SK-N-SH (cell line): ENCODE data around the gene TMEM170A. TPM values are rescaled to one million over a fixed set of nuclear protein-coding genes. Genes with fewer than 3 reads are reported as not detected.

ENCODE experiments used
- CTCF ChIA-PET: fragments of 300-600, 350-600 bp; formaldehyde crosslinking; extraction: SDS; loops from one replicate; lab custom pipeline; 2021; lab: Yijun Ruan, JAX
- POLR2A ChIA-PET: fragments of 350-600 bp; sonication (Branson Sonifier 250); formaldehyde crosslinking; extraction: SDS; loops from one replicate; lab custom pipeline; 2020; ENCODE audit warnings: antibody characterized with exemption, inconsistent platforms; lab: Yijun Ruan, JAX
- DNase-seq: peaks from one replicate; pipeline ENCODE4 v3.0.0; 2012
- H2AFZ ChIP-seq: fragments of 200-600 bp; sonication (generic); 2 replicates; pipeline ENCODE4 v1.8.1; 2016; ENCODE audit warnings: antibody characterized with exemption, mild to moderate bottlenecking, low read depth
- H3F3A ChIP-seq: fragments of 200-600 bp; sonication (generic); replicated peaks from 2 replicates; pipeline ENCODE3; 2016; ENCODE audit warnings: antibody characterized with exemption, mild to moderate bottlenecking; ENCODE audit not compliant: insufficient read depth
- H3K27ac ChIP-seq, 2 experiments: fragments of 200-500 bp in 1 of 2; fragments of 200-600 bp in 1 of 2; sonication (Bioruptor generic) in 1 of 2; sonication (generic), shearing (Covaris generic) in 1 of 2; 2 replicates each; pipeline versions ENCODE4 v1.5.1 to v1.6.1; 2014 to 2016; ENCODE audit warnings: low read depth in 2 of 2, inconsistent platforms in 1 of 2, low read length in 1 of 2, mild to moderate bottlenecking in 1 of 2, mixed read lengths in 1 of 2
- H3K27me3 ChIP-seq: fragments of 200-600 bp; sonication (generic), shearing (Covaris generic); 2 replicates; pipeline ENCODE4 v1.6.1; 2016; ENCODE audit warnings: mixed run types; ENCODE audit not compliant: insufficient read depth
- H3K36me3 ChIP-seq, 2 experiments: fragments of 200-500 bp in 1 of 2; fragments of 200-600 bp in 1 of 2; sonication (Bioruptor generic) in 1 of 2; sonication (generic) in 1 of 2; replicated peaks in 1 of 2; 2 replicates each; pipeline versions ENCODE3 to v1.5.1; 2014 to 2016; ENCODE audit warnings: low read length in 1 of 2, mild to moderate bottlenecking in 1 of 2; ENCODE audit not compliant: insufficient read depth in 2 of 2, control insufficient read depth in 1 of 2
- H3K4me1 ChIP-seq, 2 experiments: fragments of 200-500 bp in 1 of 2; fragments of 200-600 bp in 1 of 2; sonication (Bioruptor generic) in 1 of 2; sonication (generic), shearing (Covaris generic) in 1 of 2; 2 replicates each; pipeline versions ENCODE4 v1.5.1 to v1.6.1; 2014 to 2016; ENCODE audit warnings: low read depth in 1 of 2, low read length in 1 of 2, mixed run types in 1 of 2; ENCODE audit not compliant: insufficient read depth in 2 of 2, control insufficient read depth in 1 of 2
- H3K4me2 ChIP-seq: fragments of 200-600 bp; sonication (generic), shearing (Covaris generic); 2 replicates; pipeline ENCODE4 v1.6.1; 2017; ENCODE audit warnings: mixed run types
- H3K4me3 ChIP-seq, 2 experiments: fragments of 200-500 bp in 1 of 2; fragments of 200-600 bp in 1 of 2; sonication (Bioruptor generic) in 1 of 2; sonication (generic), shearing (Covaris generic) in 1 of 2; 2 replicates each; pipeline versions ENCODE4 v1.5.1 to v1.8.1; 2014 to 2016; ENCODE audit warnings: low read depth in 2 of 2, inconsistent platforms in 1 of 2, low read length in 1 of 2, mild to moderate bottlenecking in 1 of 2, mixed read lengths in 1 of 2, moderate library complexity in 1 of 2
- H3K79me2 ChIP-seq: fragments of 200-600 bp; sonication (generic); 2 replicates; pipeline ENCODE4 v1.8.1; 2017; ENCODE audit warnings: mild to moderate bottlenecking; ENCODE audit not compliant: insufficient read depth
- H3K9ac ChIP-seq: fragments of 200-600 bp; sonication (generic); 2 replicates; pipeline ENCODE4 v1.6.1; 2017; ENCODE audit warnings: mixed run types
- H3K9me2 ChIP-seq: fragments of 200-600 bp; sonication (generic); 2 replicates; pipeline ENCODE4 v1.6.1; 2017; ENCODE audit warnings: mixed run types
- H3K9me3 ChIP-seq: fragments of 200-600 bp; sonication (generic); 2 replicates; pipeline ENCODE4 v1.6.1; 2017; ENCODE audit warnings: mixed run types, mild to moderate bottlenecking, moderate library complexity
- H4K20me1 ChIP-seq: fragments of 200-600 bp; sonication (generic); 2 replicates; pipeline ENCODE4 v1.6.1; 2017; ENCODE audit warnings: mild to moderate bottlenecking, mixed run types; ENCODE audit not compliant: insufficient read depth
- ELF1 ChIP-seq: IDR thresholded peaks from 2 replicates; pipeline ENCODE4 v1.4.0; 2012
- EZH2phosphoT487 ChIP-seq: fragments of 200-600 bp; sonication (generic); IDR thresholded peaks from 2 replicates; pipeline ENCODE4 v1.6.1; 2017; ENCODE audit warnings: low read depth, mixed run types, mild to moderate bottlenecking, antibody characterized with exemption, moderate library complexity, borderline replicate concordance
- GABPA ChIP-seq: IDR thresholded peaks from 2 replicates; pipeline ENCODE4 v1.4.0; 2012; ENCODE audit warnings: low read depth, mild to moderate bottlenecking
- MXI1 ChIP-seq: IDR thresholded peaks from 2 replicates; pipeline ENCODE4 v1.6.1; 2012; ENCODE audit warnings: mild to moderate bottlenecking, low read depth, low read length, improper control_type of control experiment
- NRF1 ChIP-seq: IDR thresholded peaks from 2 replicates; pipeline ENCODE4 v1.6.1; 2012; ENCODE audit warnings: low read depth, mild to moderate bottlenecking, low read length
- POLR2AphosphoS5 ChIP-seq: IDR thresholded peaks from 2 replicates; pipeline ENCODE4 v1.6.1; 2012; ENCODE audit warnings: low read depth, low read length
- SIN3A ChIP-seq: IDR thresholded peaks from 2 replicates; pipeline ENCODE4 v1.6.1; 2012; ENCODE audit warnings: low read depth, mild to moderate bottlenecking, low read length, moderate library complexity, borderline replicate concordance
- TAF1 ChIP-seq: IDR thresholded peaks from 2 replicates; pipeline ENCODE4 v1.6.1; 2012; ENCODE audit warnings: low read depth, mild to moderate bottlenecking, low read length, moderate library complexity, borderline replicate concordance
- WGBS: methylation state at CpG from one replicate; pipeline ENCODE4 v1.1.6; 2017; ENCODE audit warnings: low lambda C conversion rate; 5-methylcytosine and 5-hydroxymethylcytosine counted together
- polyA plus RNA-seq, 3 experiments: library from polyadenylated mRNA; depleted of rRNA; stranded (reverse); fragments of >200 nt; gene quantifications; 2 replicates each; pipeline ENCODE4 v1.2.3, GENCODE V29; 2012
- TF ChIP-seq, protein P1 (sequence below): IDR thresholded peaks from 2 replicates; pipeline ENCODE4 v1.6.1; 2012; ENCODE audit warnings: mild to moderate bottlenecking, low read depth, low read length, moderate library complexity

The TMEM170A gene
- polyA plus RNA-seq, 1 of the 3 experiments (the other 2 are of a cell fraction) = 9.2 TPM

GRCh38 chr16:75421820-75422126 is 42.7 kb downstream of the TMEM170A start (continued):
- TF ChIP-seq, protein P1, sequence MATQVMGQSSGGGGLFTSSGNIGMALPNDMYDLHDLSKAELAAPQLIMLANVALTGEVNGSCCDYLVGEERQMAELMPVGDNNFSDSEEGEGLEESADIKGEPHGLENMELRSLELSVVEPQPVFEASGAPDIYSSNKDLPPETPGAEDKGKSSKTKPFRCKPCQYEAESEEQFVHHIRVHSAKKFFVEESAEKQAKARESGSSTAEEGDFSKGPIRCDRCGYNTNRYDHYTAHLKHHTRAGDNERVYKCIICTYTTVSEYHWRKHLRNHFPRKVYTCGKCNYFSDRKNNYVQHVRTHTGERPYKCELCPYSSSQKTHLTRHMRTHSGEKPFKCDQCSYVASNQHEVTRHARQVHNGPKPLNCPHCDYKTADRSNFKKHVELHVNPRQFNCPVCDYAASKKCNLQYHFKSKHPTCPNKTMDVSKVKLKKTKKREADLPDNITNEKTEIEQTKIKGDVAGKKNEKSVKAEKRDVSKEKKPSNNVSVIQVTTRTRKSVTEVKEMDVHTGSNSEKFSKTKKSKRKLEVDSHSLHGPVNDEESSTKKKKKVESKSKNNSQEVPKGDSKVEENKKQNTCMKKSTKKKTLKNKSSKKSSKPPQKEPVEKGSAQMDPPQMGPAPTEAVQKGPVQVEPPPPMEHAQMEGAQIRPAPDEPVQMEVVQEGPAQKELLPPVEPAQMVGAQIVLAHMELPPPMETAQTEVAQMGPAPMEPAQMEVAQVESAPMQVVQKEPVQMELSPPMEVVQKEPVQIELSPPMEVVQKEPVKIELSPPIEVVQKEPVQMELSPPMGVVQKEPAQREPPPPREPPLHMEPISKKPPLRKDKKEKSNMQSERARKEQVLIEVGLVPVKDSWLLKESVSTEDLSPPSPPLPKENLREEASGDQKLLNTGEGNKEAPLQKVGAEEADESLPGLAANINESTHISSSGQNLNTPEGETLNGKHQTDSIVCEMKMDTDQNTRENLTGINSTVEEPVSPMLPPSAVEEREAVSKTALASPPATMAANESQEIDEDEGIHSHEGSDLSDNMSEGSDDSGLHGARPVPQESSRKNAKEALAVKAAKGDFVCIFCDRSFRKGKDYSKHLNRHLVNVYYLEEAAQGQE = no peak
- no peak for TF ChIP-seq EZH2phosphoT487

- WGBS = 39% methylated on average over 8 of the region's 8 CpGs
- peak; percentile 71 for DNase-seq
Measured at GRCh38 chr16:75420987-75421819, 43.3 kb downstream of the TMEM170A start.

More at GRCh38 chr16:75420987-75421819, 43.3 kb downstream of the TMEM170A start:
- Histone ChIP-seq H3K27ac (peak overlapping the region; percentile 47 to 86), H3K4me1 (peaks cover 9 to 19% of the 10 kb centered on the region in 2 experiments; a peak in 3 of 4 replicates), H3K9me2 (no peaks in the 10 kb centered on the region), H3K27me3 (no peaks in the 10 kb centered on the region), H2AFZ (peak overlapping the region; percentile 82), H3K4me2 (peak overlapping the region; percentile 68), H3K9me3 (no peaks in the 10 kb centered on the region), H3K36me3 (no peaks in the 10 kb centered on the region), H4K20me1 (no peaks in the 10 kb centered on the region), H3K4me3 (peak overlapping the region in 1 of 2 experiments; percentile 31; a peak in 1 of 4 replicates), H3F3A (peaks cover 16% of the 10 kb centered on the region), H3K79me2 (peaks cover 99% of the 10 kb centered on the region), H3K9ac (peak overlapping the region; percentile 53; the same call in 1 of the 2 replicates)
- TF ChIP-seq TAF1 (0 out of 2 replicates have a peak, but pooled peaks have one; percentile 55), POLR2AphosphoS5 (peak; percentile 69), SIN3A (no peak), MXI1 (peak; percentile 69; the same call in 1 of the 2 replicates), GABPA (peak; percentile 43), NRF1 (peak; percentile 65; the same call in 1 of the 2 replicates), ELF1 (0 out of 2 replicates have a peak, but pooled peaks have one; percentile 31)
- TF ChIP-seq, protein P1 = no peak
- ChIA-PET CTCF (interaction anchor here (0.7 to 2.7 kb wide), 8 partner anchors 9 to 96 kb away, joined by 3 to 15 read pairs (median 4); partner anchors contain the start of genes CFDP1 and TMEM170A), POLR2A (interaction anchor here (0.6 to 2.0 kb wide), 2 partner anchors 8 to 12 kb away, joined by 4 to 9 read pairs; partner anchors contain the start of gene CFDP1)
